Subcutaneous adipose tissue (tissue), 4 donors: ENCODE data around the gene DRC1. TPM values are rescaled to one million over a fixed set of nuclear protein-coding genes. Genes with fewer than 3 reads are reported as not detected.

Experiments
- total RNA-seq, 4 donors: library from RNA; depleted of rRNA; stranded (reverse); fragments of >200 nt; gene quantifications; one replicate each; pipeline ENCODE4 v1.1.0, GENCODE V29; 2016
- TF ChIP-seq, protein P1 (sequence below): fragments of 450-650 bp; IDR thresholded peaks from one replicate; pipeline ENCODE4 v1.5.1; 2016; ENCODE audit warnings: low read depth, mild to moderate bottlenecking, control low read depth, antibody characterized with exemption, moderate library complexity

The DRC1 gene
- total RNA-seq, 4 donors from 2014 or later = not detected

DNA sequence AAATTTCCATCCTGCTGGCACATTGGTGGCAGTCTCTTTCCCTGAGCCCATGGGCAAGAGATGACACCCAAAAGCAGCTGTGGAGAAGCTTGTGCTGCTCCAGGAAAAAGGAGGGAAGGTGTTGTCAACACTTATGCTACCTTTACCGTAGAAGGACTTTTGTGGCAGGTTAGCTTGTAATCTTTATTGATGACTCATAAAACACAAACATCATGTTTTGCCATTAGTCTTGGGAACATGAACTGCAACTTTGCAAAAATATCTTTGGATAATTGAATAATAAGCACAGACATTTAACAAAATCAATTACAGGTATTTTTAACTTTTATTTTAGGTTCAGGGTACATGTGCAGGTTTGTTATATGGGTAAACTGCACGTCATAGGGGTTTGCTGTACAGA is 33.4 kb downstream of the DRC1 start:
- TF ChIP-seq, protein P1, sequence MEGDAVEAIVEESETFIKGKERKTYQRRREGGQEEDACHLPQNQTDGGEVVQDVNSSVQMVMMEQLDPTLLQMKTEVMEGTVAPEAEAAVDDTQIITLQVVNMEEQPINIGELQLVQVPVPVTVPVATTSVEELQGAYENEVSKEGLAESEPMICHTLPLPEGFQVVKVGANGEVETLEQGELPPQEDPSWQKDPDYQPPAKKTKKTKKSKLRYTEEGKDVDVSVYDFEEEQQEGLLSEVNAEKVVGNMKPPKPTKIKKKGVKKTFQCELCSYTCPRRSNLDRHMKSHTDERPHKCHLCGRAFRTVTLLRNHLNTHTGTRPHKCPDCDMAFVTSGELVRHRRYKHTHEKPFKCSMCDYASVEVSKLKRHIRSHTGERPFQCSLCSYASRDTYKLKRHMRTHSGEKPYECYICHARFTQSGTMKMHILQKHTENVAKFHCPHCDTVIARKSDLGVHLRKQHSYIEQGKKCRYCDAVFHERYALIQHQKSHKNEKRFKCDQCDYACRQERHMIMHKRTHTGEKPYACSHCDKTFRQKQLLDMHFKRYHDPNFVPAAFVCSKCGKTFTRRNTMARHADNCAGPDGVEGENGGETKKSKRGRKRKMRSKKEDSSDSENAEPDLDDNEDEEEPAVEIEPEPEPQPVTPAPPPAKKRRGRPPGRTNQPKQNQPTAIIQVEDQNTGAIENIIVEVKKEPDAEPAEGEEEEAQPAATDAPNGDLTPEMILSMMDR = no peak

DNA sequence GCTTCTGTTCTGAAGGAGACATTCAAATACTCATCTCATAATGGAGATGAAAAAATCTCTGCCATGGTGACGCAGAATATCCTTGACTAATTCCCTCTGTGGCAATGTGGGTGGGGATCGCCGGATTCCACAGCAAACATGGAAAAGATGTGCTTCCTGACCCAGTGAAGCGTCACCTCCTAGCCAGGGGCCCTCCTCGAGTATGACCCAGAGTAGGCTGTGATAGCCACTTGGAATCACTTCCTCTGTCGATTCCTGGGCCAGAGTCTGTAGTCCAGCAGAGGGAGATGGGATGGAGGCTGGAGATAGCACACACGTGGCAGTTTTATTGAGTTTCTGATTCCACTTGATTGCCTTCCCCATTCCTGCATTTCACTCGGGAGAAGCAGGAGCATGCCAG is 36.8 kb downstream of the DRC1 start:
- TF ChIP-seq, protein P1 = no peak

DNA sequence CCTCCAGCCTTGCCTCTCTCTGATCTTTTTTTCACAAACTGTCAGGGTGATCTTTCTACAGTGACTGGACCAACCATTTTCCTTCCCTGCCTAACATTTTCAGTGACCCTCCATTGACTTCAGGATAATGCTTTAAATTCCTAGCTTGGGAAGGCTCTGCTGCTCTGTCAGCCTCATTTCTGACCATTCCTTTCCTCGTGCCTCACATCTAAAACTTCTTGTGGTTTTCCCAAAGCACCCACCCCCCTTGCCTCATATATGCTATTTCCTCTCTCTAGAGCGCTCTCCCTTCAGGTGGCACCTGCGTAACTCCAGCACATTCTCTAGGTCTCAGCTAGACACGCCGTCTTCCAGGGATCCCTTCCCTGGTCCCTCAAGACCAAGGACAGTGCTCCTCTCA is 37.2 kb downstream of the DRC1 start:
- TF ChIP-seq, protein P1 = no peak

DNA sequence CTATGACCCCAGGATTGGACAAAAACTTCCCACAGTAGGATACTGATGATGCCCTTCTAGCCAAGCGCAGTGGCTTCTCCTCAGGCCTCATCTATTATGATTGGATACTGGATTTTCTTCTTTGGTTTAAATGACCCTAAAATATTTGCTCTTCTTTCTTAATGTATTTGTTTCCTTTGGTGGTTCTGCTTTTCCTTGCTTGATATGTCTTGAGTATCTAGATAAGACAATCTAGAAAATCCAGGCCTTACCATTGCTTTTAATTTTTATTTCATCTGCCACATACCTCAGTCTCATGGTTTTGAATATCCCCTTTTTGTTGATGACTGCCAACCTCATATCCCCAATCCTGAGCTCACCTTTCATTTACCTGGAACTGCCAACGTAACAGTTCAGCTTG is 40.6 kb downstream of the DRC1 start:
- TF ChIP-seq, protein P1 = no peak

DNA sequence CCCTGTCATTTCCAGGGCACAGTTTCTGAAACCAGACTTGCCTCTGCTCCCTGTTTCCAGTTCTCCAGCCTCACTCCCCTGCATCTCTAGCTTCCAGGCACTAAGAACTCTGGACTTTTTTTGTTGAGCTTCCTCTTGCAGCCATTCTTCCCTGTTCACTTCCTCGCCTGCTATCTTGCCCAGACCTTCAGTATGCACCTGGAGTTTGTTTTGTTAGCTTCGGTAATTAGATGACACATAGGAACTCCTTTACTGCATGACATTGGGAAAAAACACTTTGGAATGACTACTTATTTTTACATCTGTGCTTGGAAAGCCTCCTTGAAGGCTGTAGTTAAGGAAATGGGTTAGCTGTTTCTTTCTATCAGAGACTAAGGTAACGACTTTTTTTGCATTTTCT is 41.0 kb downstream of the DRC1 start:
- TF ChIP-seq, protein P1 = no peak

DNA sequence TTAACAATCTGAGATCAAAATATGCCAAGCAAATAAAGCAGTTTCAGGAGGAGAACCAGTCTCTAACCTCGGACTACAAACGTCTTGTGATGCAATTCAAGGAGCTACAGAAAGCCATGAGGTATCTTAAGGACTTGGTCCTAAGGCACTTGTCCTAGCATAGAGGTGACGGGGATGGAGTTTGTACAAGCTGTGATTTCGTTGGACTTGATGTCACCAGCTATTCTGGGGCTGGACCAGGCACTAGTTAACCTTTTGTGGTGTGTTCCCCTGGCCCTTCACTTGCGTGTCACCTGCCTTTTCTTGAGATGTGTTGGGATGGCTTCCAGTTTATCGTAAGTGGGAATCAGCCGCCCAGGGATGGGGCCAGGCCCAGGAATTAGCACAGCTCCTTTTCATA is 42.5 kb downstream of the DRC1 start:
- TF ChIP-seq, protein P1 = no peak

DNA sequence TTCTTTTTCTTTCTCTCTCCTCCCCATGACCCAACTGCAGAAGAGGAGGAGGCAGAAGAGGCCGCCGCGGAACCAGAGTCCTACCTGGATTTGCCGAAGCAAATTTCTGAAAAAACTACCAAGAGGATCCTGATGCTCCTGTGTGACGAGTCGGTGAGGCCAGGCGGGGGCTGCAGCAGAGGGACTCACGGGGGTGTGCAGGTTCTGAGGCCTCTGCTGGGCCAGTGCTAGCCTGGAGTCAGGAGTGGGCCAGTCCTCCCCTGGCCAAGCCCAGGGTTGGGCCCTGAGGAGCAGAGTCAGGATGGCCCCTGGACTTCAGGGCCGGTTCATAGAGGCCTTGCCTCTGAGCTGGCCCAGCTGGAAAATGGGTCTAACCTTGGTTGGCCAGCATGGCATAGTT is 46.9 kb downstream of the DRC1 start:
- TF ChIP-seq, protein P1 = no peak
